SK-N-SH (cell line): ENCODE data around the gene COL15A1. TPM values are rescaled to one million over a fixed set of nuclear protein-coding genes. Genes with fewer than 3 reads are reported as not detected.

Experiments used
- CTCF ChIA-PET: fragments of 300-600, 350-600 bp; formaldehyde crosslinking; extraction: SDS; loops from one replicate; lab custom pipeline; 2021; lab: Yijun Ruan, JAX
- POLR2A ChIA-PET: fragments of 350-600 bp; sonication (Branson Sonifier 250); formaldehyde crosslinking; extraction: SDS; loops from one replicate; lab custom pipeline; 2020; ENCODE audit warnings: antibody characterized with exemption, inconsistent platforms; lab: Yijun Ruan, JAX
- DNase-seq: peaks from one replicate; pipeline ENCODE4 v3.0.0; 2012
- H2AFZ ChIP-seq: fragments of 200-600 bp; sonication (generic); 2 replicates; pipeline ENCODE4 v1.8.1; 2016; ENCODE audit warnings: antibody characterized with exemption, mild to moderate bottlenecking, low read depth
- H3F3A ChIP-seq: fragments of 200-600 bp; sonication (generic); replicated peaks from 2 replicates; pipeline ENCODE3; 2016; ENCODE audit warnings: antibody characterized with exemption, mild to moderate bottlenecking; ENCODE audit not compliant: insufficient read depth
- H3K27ac ChIP-seq, 2 experiments: fragments of 200-500 bp in 1 of 2; fragments of 200-600 bp in 1 of 2; sonication (Bioruptor generic) in 1 of 2; sonication (generic), shearing (Covaris generic) in 1 of 2; 2 replicates each; pipeline versions ENCODE4 v1.5.1 to v1.6.1; 2014 to 2016; ENCODE audit warnings: low read depth in 2 of 2, inconsistent platforms in 1 of 2, low read length in 1 of 2, mild to moderate bottlenecking in 1 of 2, mixed read lengths in 1 of 2
- H3K27me3 ChIP-seq: fragments of 200-600 bp; sonication (generic), shearing (Covaris generic); 2 replicates; pipeline ENCODE4 v1.6.1; 2016; ENCODE audit warnings: mixed run types; ENCODE audit not compliant: insufficient read depth
- H3K36me3 ChIP-seq, 2 experiments: fragments of 200-500 bp in 1 of 2; fragments of 200-600 bp in 1 of 2; sonication (Bioruptor generic) in 1 of 2; sonication (generic) in 1 of 2; replicated peaks in 1 of 2; 2 replicates each; pipeline versions ENCODE3 to v1.5.1; 2014 to 2016; ENCODE audit warnings: low read length in 1 of 2, mild to moderate bottlenecking in 1 of 2; ENCODE audit not compliant: insufficient read depth in 2 of 2, control insufficient read depth in 1 of 2
- H3K4me1 ChIP-seq, 2 experiments: fragments of 200-500 bp in 1 of 2; fragments of 200-600 bp in 1 of 2; sonication (Bioruptor generic) in 1 of 2; sonication (generic), shearing (Covaris generic) in 1 of 2; 2 replicates each; pipeline versions ENCODE4 v1.5.1 to v1.6.1; 2014 to 2016; ENCODE audit warnings: low read depth in 1 of 2, low read length in 1 of 2, mixed run types in 1 of 2; ENCODE audit not compliant: insufficient read depth in 2 of 2, control insufficient read depth in 1 of 2
- H3K4me2 ChIP-seq: fragments of 200-600 bp; sonication (generic), shearing (Covaris generic); 2 replicates; pipeline ENCODE4 v1.6.1; 2017; ENCODE audit warnings: mixed run types
- H3K4me3 ChIP-seq, 2 experiments: fragments of 200-500 bp in 1 of 2; fragments of 200-600 bp in 1 of 2; sonication (Bioruptor generic) in 1 of 2; sonication (generic), shearing (Covaris generic) in 1 of 2; 2 replicates each; pipeline versions ENCODE4 v1.5.1 to v1.8.1; 2014 to 2016; ENCODE audit warnings: low read depth in 2 of 2, inconsistent platforms in 1 of 2, low read length in 1 of 2, mild to moderate bottlenecking in 1 of 2, mixed read lengths in 1 of 2, moderate library complexity in 1 of 2
- H3K79me2 ChIP-seq: fragments of 200-600 bp; sonication (generic); 2 replicates; pipeline ENCODE4 v1.8.1; 2017; ENCODE audit warnings: mild to moderate bottlenecking; ENCODE audit not compliant: insufficient read depth
- H3K9ac ChIP-seq: fragments of 200-600 bp; sonication (generic); 2 replicates; pipeline ENCODE4 v1.6.1; 2017; ENCODE audit warnings: mixed run types
- H3K9me2 ChIP-seq: fragments of 200-600 bp; sonication (generic); 2 replicates; pipeline ENCODE4 v1.6.1; 2017; ENCODE audit warnings: mixed run types
- H3K9me3 ChIP-seq: fragments of 200-600 bp; sonication (generic); 2 replicates; pipeline ENCODE4 v1.6.1; 2017; ENCODE audit warnings: mixed run types, mild to moderate bottlenecking, moderate library complexity
- H4K20me1 ChIP-seq: fragments of 200-600 bp; sonication (generic); 2 replicates; pipeline ENCODE4 v1.6.1; 2017; ENCODE audit warnings: mild to moderate bottlenecking, mixed run types; ENCODE audit not compliant: insufficient read depth
- CHD2 ChIP-seq: fragments of 150-350 bp; IDR thresholded peaks from 2 replicates; pipeline ENCODE4 v1.6.1; 2018; ENCODE audit warnings: low read length; ENCODE audit not compliant: partially characterized antibody
- CTCF ChIP-seq: fragments of 200-600 bp; sonication (generic); IDR thresholded peaks from 2 replicates; pipeline ENCODE4 v1.6.1; 2017; ENCODE audit warnings: antibody characterized with exemption, mild to moderate bottlenecking, moderate library complexity
- EP300 ChIP-seq, 2 experiments: IDR thresholded peaks; 2 replicates each; pipeline versions ENCODE4 v1.4.0 to v1.6.1; 2012; ENCODE audit warnings: borderline replicate concordance in 1 of 2, low read depth in 1 of 2, low read length in 1 of 2
- EZH2phosphoT487 ChIP-seq: fragments of 200-600 bp; sonication (generic); IDR thresholded peaks from 2 replicates; pipeline ENCODE4 v1.6.1; 2017; ENCODE audit warnings: low read depth, mixed run types, mild to moderate bottlenecking, antibody characterized with exemption, moderate library complexity, borderline replicate concordance
- FOSL2 ChIP-seq: IDR thresholded peaks from 2 replicates; pipeline ENCODE4 v1.4.0; 2012; ENCODE audit warnings: low read depth, mild to moderate bottlenecking, moderate library complexity, borderline replicate concordance
- FOXJ3 ChIP-seq: sonication (generic); formaldehyde crosslinking; IDR thresholded peaks from 2 replicates; pipeline ENCODE4 v1.5.1; 2020; ENCODE audit warnings: mild to moderate bottlenecking, missing genetic modification reagents
- FOXM1 ChIP-seq: IDR thresholded peaks from 2 replicates; pipeline ENCODE4 v1.4.0; 2012; ENCODE audit warnings: low read depth, mild to moderate bottlenecking
- GABPA ChIP-seq: IDR thresholded peaks from 2 replicates; pipeline ENCODE4 v1.4.0; 2012; ENCODE audit warnings: low read depth, mild to moderate bottlenecking
- GATA2 ChIP-seq: sonication (generic); formaldehyde crosslinking; IDR thresholded peaks from 2 replicates; pipeline ENCODE4 v1.5.0; 2020; ENCODE audit warnings: mild to moderate bottlenecking, missing genetic modification reagents
- IRF3 ChIP-seq: fragments of 150-350 bp; IDR thresholded peaks from 2 replicates; pipeline ENCODE4 v1.6.1; 2016; ENCODE audit warnings: mild to moderate bottlenecking, low read depth, low read length
- MXI1 ChIP-seq: IDR thresholded peaks from 2 replicates; pipeline ENCODE4 v1.6.1; 2012; ENCODE audit warnings: mild to moderate bottlenecking, low read depth, low read length, improper control_type of control experiment
- PBX3 ChIP-seq: IDR thresholded peaks from 2 replicates; pipeline ENCODE4; 2012
- RAD21 ChIP-seq: IDR thresholded peaks from 2 replicates; pipeline ENCODE4 v1.6.1; 2012; ENCODE audit warnings: mild to moderate bottlenecking, low read length
- RFX5 ChIP-seq: IDR thresholded peaks from 2 replicates; pipeline ENCODE4 v1.6.1; 2012; ENCODE audit warnings: mild to moderate bottlenecking, improper control_type of control experiment, low read length
- SIN3A ChIP-seq: IDR thresholded peaks from 2 replicates; pipeline ENCODE4 v1.6.1; 2012; ENCODE audit warnings: low read depth, mild to moderate bottlenecking, low read length, moderate library complexity, borderline replicate concordance
- TAF1 ChIP-seq: IDR thresholded peaks from 2 replicates; pipeline ENCODE4 v1.6.1; 2012; ENCODE audit warnings: low read depth, mild to moderate bottlenecking, low read length, moderate library complexity, borderline replicate concordance
- USF1 ChIP-seq: IDR thresholded peaks from 2 replicates; pipeline ENCODE4 v1.4.0; 2012; ENCODE audit warnings: low read depth, borderline replicate concordance
- YY1 ChIP-seq: IDR thresholded peaks from 2 replicates; pipeline ENCODE4 v1.4.0; 2012; ENCODE audit warnings: low read depth, mild to moderate bottlenecking
- ZBTB33 ChIP-seq: IDR thresholded peaks from 2 replicates; pipeline ENCODE4 v1.4.0; 2012; ENCODE audit warnings: low read depth, borderline replicate concordance
- WGBS: methylation state at CpG from one replicate; pipeline ENCODE4 v1.1.6; 2017; ENCODE audit warnings: low lambda C conversion rate; 5-methylcytosine and 5-hydroxymethylcytosine counted together
- polyA plus RNA-seq, 3 experiments: library from polyadenylated mRNA; depleted of rRNA; stranded (reverse); fragments of >200 nt; gene quantifications; 2 replicates each; pipeline ENCODE4 v1.2.3, GENCODE V29; 2012

COL15A1 gene
- polyA plus RNA-seq, 1 of the 3 experiments (the other 2 are of a cell fraction), result 0.84 TPM

- TF ChIP-seq CTCF, result no peak
- TF ChIP-seq EZH2phosphoT487, result no peak
- TF ChIP-seq FOSL2, result no peak
- no peak for TF ChIP-seq SIN3A
- TF ChIP-seq EP300 (IDR thresholded peaks at IDR 0.05; ENCODE audit: borderline replicate concordance in 1 of 2, low read depth in 1 of 2, low read length in 1 of 2), result no peak
- no peak for TF ChIP-seq PBX3
- TF ChIP-seq RFX5, result no peak
- no peak for TF ChIP-seq USF1
- no peak for TF ChIP-seq FOXJ3
- TF ChIP-seq GABPA, result no peak
- no peak for TF ChIP-seq YY1
- TF ChIP-seq FOXM1, result no peak
- no peak for TF ChIP-seq IRF3
- TF ChIP-seq GATA2, result no peak
- TF ChIP-seq CHD2, result no peak
- no peak for TF ChIP-seq TAF1
- TF ChIP-seq ZBTB33, result no peak
- TF ChIP-seq RAD21, result no peak
- no peak for TF ChIP-seq MXI1
- H3K4me1 ChIP-seq, result no peaks in the 10 kb centered on the region
- no peaks in the 10 kb centered on the region for H3K9me3 ChIP-seq
- no peak for DNase-seq
- no peaks in the 10 kb centered on the region for H3K9me2 ChIP-seq
- no peaks in the 10 kb centered on the region for H4K20me1 ChIP-seq
- H3K79me2 ChIP-seq, result no peaks in the 10 kb centered on the region
- no peak overlapping the region for H2AFZ ChIP-seq
- ChIA-PET POLR2A (no interaction called here), CTCF (interaction anchor here (0.8 to 1.3 kb wide), 2 partner anchors 9 to 203 kb away, joined by 3 read pairs; no protein-coding TSS in a partner anchor)
- H3K9ac ChIP-seq, result no peak overlapping the region
- H3K4me2 ChIP-seq, result no peak overlapping the region
- no peaks in the 10 kb centered on the region for H3F3A ChIP-seq
- H3K36me3 ChIP-seq, result no peaks in the 10 kb centered on the region
- H3K27me3 ChIP-seq, result no peaks in the 10 kb centered on the region
- 58% methylated on average over 4 of the region's 4 CpGs for WGBS
- H3K27ac ChIP-seq, result no peak overlapping the region
- no peak overlapping the region for H3K4me3 ChIP-seq
Measured at GRCh38 chr9:99050924-99051323, 107.2 kb downstream of the COL15A1 start.
